IMR-90 (cell line): ENCODE measurements around the gene TMEM126A. TPM values are rescaled to one million over a fixed set of nuclear protein-coding genes. Genes with fewer than 3 reads are reported as not detected.

ENCODE experiments used
- ATAC-seq: fragments of 200-7000 bp; cut with Tn5 transposase; 2 replicates; pipeline ENCODE4 v1.9.1; 2020; ENCODE audit warnings: low read depth, mild to moderate bottlenecking, moderate library complexity
- BruUV-seq: library from RNA; stranded (reverse); fragments of 400-500 nt; replicated peaks from 2 replicates; lab custom pipeline; 2021; lab: Mats Ljungman, UMichigan
- CTCF ChIA-PET: fragments of 300-600 bp; formaldehyde crosslinking; extraction: SDS; loops from one replicate; lab custom pipeline; 2021; ENCODE audit warnings: antibody characterized with exemption; lab: Yijun Ruan, JAX
- POLR2A ChIA-PET: fragments of 300-600 bp; sonication (Branson Sonifier 250); formaldehyde crosslinking; loops from one replicate; lab custom pipeline; 2022; ENCODE audit warnings: antibody characterized with exemption; ENCODE audit not compliant: unreplicated experiment; lab: Charles Lee
- DNase-seq: peaks from one replicate; pipeline ENCODE4 v3.0.0; 2013
- H2AFZ ChIP-seq: replicated peaks from 2 replicates; pipeline ENCODE3; 2013; ENCODE audit warnings: low read length, mild to moderate bottlenecking; ENCODE audit not compliant: poor library complexity
- H2AK5ac ChIP-seq: 2 replicates; pipeline ENCODE4 v1.6.1; 2013; ENCODE audit warnings: low read depth, low read length, inconsistent platforms
- H2AK9ac ChIP-seq: replicated peaks from 2 replicates; pipeline ENCODE3; 2013; ENCODE audit warnings: mild to moderate bottlenecking, low read depth, low read length, moderate library complexity; ENCODE audit not compliant: poor library complexity
- H2BK120ac ChIP-seq: 2 replicates; pipeline ENCODE4 v1.6.1; 2013; ENCODE audit warnings: low read depth, low read length, inconsistent platforms
- H2BK15ac ChIP-seq: 3 replicates; pipeline ENCODE4 v1.6.1; 2013; ENCODE audit warnings: low read depth, low read length, inconsistent platforms
- H2BK20ac ChIP-seq: 2 replicates; pipeline ENCODE4 v1.6.1; 2013; ENCODE audit warnings: low read depth, mild to moderate bottlenecking, inconsistent platforms, low read length, moderate library complexity
- H2BK5ac ChIP-seq: 2 replicates; pipeline ENCODE4 v1.6.1; 2013; ENCODE audit warnings: mild to moderate bottlenecking, low read depth, low read length, inconsistent platforms; ENCODE audit not compliant: poor library complexity, severe bottlenecking
- H3K14ac ChIP-seq: replicated peaks from 2 replicates; pipeline ENCODE4 v1.6.1; 2013; ENCODE audit warnings: low read depth, low read length, inconsistent platforms
- H3K18ac ChIP-seq: 2 replicates; pipeline ENCODE4 v1.6.1; 2013; ENCODE audit warnings: low read depth, low read length, control low read depth
- H3K23ac ChIP-seq: 2 replicates; pipeline ENCODE4 v1.6.1; 2013; ENCODE audit warnings: low read depth, low read length, inconsistent platforms
- H3K27ac ChIP-seq: 2 replicates; pipeline ENCODE4 v1.5.1; 2013; ENCODE audit warnings: mild to moderate bottlenecking, control low read depth, low read length; ENCODE audit not compliant: insufficient read depth
- H3K27me3 ChIP-seq: 2 replicates; pipeline ENCODE4 v1.6.1; 2013; ENCODE audit warnings: low read length; ENCODE audit not compliant: control insufficient read depth, insufficient read depth
- H3K36me3 ChIP-seq: 2 replicates; pipeline ENCODE4 v1.6.1; 2013; ENCODE audit warnings: low read length, mixed read lengths; ENCODE audit not compliant: control insufficient read depth, insufficient read depth
- H3K4ac ChIP-seq: 2 replicates; pipeline ENCODE4 v1.6.1; 2013; ENCODE audit warnings: low read depth, low read length, inconsistent platforms
- H3K4me1 ChIP-seq: 2 replicates; pipeline ENCODE4 v1.6.1; 2013; ENCODE audit warnings: low read length, mixed read lengths; ENCODE audit not compliant: control insufficient read depth, insufficient read depth
- H3K4me2 ChIP-seq: 2 replicates; pipeline ENCODE4 v1.6.1; 2013; ENCODE audit warnings: low read depth, mild to moderate bottlenecking, control low read depth, low read length, moderate library complexity
- H3K4me3 ChIP-seq: 2 replicates; pipeline ENCODE4 v1.5.1; 2013; ENCODE audit warnings: low read depth, mild to moderate bottlenecking, control low read depth, low read length, moderate library complexity; ENCODE audit not compliant: insufficient read depth
- H3K56ac ChIP-seq: 2 replicates; pipeline ENCODE4 v1.6.1; 2013; ENCODE audit warnings: low read length, inconsistent platforms; ENCODE audit not compliant: insufficient read depth; ENCODE audit errors: extremely low read depth
- H3K79me1 ChIP-seq, 2 experiments: 2 replicates each; pipeline ENCODE4 v1.6.1; 2013; ENCODE audit warnings: low read length in 2 of 2, inconsistent platforms in 1 of 2, low read depth in 1 of 2
- H3K9ac ChIP-seq: 2 replicates; pipeline ENCODE4 v1.6.1; 2013; ENCODE audit warnings: low read depth, low read length, control low read depth
- H3K9me1 ChIP-seq: 2 replicates; pipeline ENCODE4 v1.6.1; 2013; ENCODE audit warnings: low read length, inconsistent platforms; ENCODE audit not compliant: insufficient read depth
- H3K9me3 ChIP-seq: 2 replicates; pipeline ENCODE4 v1.6.1; 2013; ENCODE audit warnings: low read length; ENCODE audit not compliant: control insufficient read depth, insufficient read depth
- H4K20me1 ChIP-seq: 2 replicates; pipeline ENCODE4 v1.6.1; 2013; ENCODE audit warnings: low read length, inconsistent platforms; ENCODE audit not compliant: insufficient read depth
- H4K5ac ChIP-seq: 2 replicates; pipeline ENCODE4 v1.6.1; 2013; ENCODE audit warnings: mild to moderate bottlenecking, low read depth, low read length, control low read depth
- H4K8ac ChIP-seq, 2 experiments: 2 replicates each; pipeline ENCODE4 v1.6.1; 2013; ENCODE audit warnings: low read depth in 2 of 2, low read length in 2 of 2, control low read depth in 1 of 2, inconsistent platforms in 1 of 2
- H4K91ac ChIP-seq: 2 replicates; pipeline ENCODE4 v1.6.1; 2013; ENCODE audit warnings: low read depth, low read length, inconsistent platforms; ENCODE audit not compliant: insufficient read depth
- CEBPB ChIP-seq: IDR thresholded peaks from 2 replicates; pipeline ENCODE4 v1.6.1; 2012; ENCODE audit warnings: low read depth, low read length, improper control_type of control experiment
- WGBS, 2 experiments: methylation state at CpG; one replicate each; pipeline versions ENCODE4 v1.1.5 to v1.1.7; 2013; ENCODE audit warnings: missing lambda C conversion rate in 2 of 2; ENCODE audit not compliant: insufficient read length in 1 of 2; ENCODE audit errors: extremely low coverage in 2 of 2; 5-methylcytosine and 5-hydroxymethylcytosine counted together
- dilution Hi-C: fragments of 300-500 bp; cut with HindIII; formaldehyde crosslinking; loops from one replicate; pipeline ENCODE4 v1.14.3; 2018; ENCODE audit warnings: low sequenced_read_pairs; ENCODE audit not compliant: unreplicated experiment
- in situ Hi-C: fragments of 300-500 bp; cut with MboI; formaldehyde crosslinking; loops from 3 replicates; pipeline ENCODE4 v1.14.3; 2019; ENCODE audit warnings: low sequenced_read_pairs, inconsistent platforms, mixed read lengths
- intact Hi-C: fragments of 100-400 bp; cut with micrococcal nuclease; formaldehyde crosslinking; loops from 2 replicates; pipeline ENCODE4 v1.10.0; 2022
- polyA plus RNA-seq, 3 experiments: library from polyadenylated mRNA; depleted of rRNA; stranded (reverse); fragments of >200 nt; gene quantifications; 2 replicates each; pipeline ENCODE4 v1.2.3, GENCODE V29; 2012; ENCODE audit warnings: low replicate concordance in 1 of 3
- total RNA-seq: library from RNA; depleted of rRNA; stranded (reverse); fragments of >200 nt; gene quantifications from 2 replicates; pipeline ENCODE4 v1.2.3, GENCODE V29; 2012
- TF ChIP-seq, protein P1 (sequence below): conservative IDR thresholded peaks from 2 replicates; pipeline ENCODE4 v1.5.1; 2012; ENCODE audit warnings: mild to moderate bottlenecking, low read depth, low read length, improper control_type of control experiment

Gene TMEM126A
- total and polyA plus RNA-seq, 2 of the 4 experiments (the other 2 are of a cell fraction): 34.9 to 60.4 TPM

DNA sequence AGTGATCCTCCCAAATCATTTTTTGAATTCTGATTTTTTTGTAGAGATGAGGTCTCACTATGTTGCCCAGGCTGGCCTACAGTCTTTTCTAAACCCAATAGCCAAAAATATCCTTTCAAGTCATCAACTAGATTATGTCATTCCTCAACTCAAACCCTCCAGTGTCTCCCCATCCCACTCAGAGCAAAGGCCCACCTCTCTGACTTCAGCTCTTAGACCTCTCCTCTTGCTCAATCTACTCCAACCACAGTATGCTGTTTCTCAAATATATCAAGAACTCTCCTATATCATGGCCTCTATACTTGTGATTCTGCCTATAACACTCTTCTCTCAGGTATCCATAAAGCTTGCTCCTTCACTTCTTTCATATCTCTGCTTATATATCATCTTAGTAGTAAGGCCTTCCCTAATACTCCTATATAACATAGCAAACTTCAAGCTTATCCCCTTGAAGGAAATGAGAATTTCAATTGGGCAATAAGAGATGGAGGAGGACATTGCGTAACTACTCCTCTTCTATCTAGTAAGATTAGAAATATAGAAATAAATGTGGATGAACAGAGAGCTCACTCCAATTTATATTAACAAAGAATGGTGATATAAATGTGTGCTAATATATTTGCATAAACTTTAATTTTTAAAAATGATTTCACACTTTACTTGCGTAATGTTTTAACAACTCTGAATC is 45.1 kb upstream of the TMEM126A start:
- Histone ChIP-seq H2BK20ac (no peak overlapping the region), H3K18ac (no peak overlapping the region), H4K8ac (no peak overlapping the region), H3K27me3 (no peaks in the 10 kb centered on the region; the same call in 1 of the 2 replicates), H4K20me1 (no peaks in the 10 kb centered on the region), H3K9ac (no peak overlapping the region), H2BK5ac (no peak overlapping the region), H2BK120ac (no peak overlapping the region), H3K4ac (no peak overlapping the region), H3K36me3 (no peaks in the 10 kb centered on the region), H3K4me3 (no peak overlapping the region), H2AK9ac (no peak overlapping the region), H3K9me3 (no peaks in the 10 kb centered on the region), H3K4me2 (no peak overlapping the region), H3K4me1 (no peaks in the 10 kb centered on the region), H3K27ac (no peak overlapping the region), H3K9me1 (no peaks in the 10 kb centered on the region), H2AFZ (no peak overlapping the region), H3K14ac (no peak overlapping the region), H3K56ac (no peak overlapping the region), H4K91ac (no peak overlapping the region), H2BK15ac (no peak overlapping the region), H4K5ac (no peak overlapping the region), H2AK5ac (no peak overlapping the region), H3K79me1 (no peaks in the 10 kb centered on the region), H3K23ac (no peak overlapping the region)
- ChIA-PET CTCF (interaction anchor here (1.3 kb wide), 1 partner anchor 9 kb away, joined by 3 read pairs; no protein-coding TSS in a partner anchor), POLR2A (no interaction called here)
- dilution Hi-C loops: no loop called here
- WGBS, 2 experiments: 100% methylated on average over 1 of the region's 2 CpGs; no CpG with 5 or more reads in 1 of the 2 experiments
- intact Hi-C loops: no loop called here
- no TSS peak for BruUV-seq
- peak; percentile 1 for DNase-seq
- TF ChIP-seq, protein P1, sequence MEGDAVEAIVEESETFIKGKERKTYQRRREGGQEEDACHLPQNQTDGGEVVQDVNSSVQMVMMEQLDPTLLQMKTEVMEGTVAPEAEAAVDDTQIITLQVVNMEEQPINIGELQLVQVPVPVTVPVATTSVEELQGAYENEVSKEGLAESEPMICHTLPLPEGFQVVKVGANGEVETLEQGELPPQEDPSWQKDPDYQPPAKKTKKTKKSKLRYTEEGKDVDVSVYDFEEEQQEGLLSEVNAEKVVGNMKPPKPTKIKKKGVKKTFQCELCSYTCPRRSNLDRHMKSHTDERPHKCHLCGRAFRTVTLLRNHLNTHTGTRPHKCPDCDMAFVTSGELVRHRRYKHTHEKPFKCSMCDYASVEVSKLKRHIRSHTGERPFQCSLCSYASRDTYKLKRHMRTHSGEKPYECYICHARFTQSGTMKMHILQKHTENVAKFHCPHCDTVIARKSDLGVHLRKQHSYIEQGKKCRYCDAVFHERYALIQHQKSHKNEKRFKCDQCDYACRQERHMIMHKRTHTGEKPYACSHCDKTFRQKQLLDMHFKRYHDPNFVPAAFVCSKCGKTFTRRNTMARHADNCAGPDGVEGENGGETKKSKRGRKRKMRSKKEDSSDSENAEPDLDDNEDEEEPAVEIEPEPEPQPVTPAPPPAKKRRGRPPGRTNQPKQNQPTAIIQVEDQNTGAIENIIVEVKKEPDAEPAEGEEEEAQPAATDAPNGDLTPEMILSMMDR: no peak
- peak; percentile 92 for TF ChIP-seq CEBPB
- ATAC-seq: no peak
- in situ Hi-C loops: no loop called here
